KG1 (cell line): ENCODE data around the gene TAPBPL.
"Not testable (repeated sequence)": the region's sequence is repeated elsewhere in the genome, so short reads cannot be mapped to it uniquely, and the experiment has no call there.

Source experiments
- DNase-seq: peaks from one replicate; lab custom pipeline; 2025; lab: John Stamatoyannopoulos, UW

The TAPBPL gene, protein sequence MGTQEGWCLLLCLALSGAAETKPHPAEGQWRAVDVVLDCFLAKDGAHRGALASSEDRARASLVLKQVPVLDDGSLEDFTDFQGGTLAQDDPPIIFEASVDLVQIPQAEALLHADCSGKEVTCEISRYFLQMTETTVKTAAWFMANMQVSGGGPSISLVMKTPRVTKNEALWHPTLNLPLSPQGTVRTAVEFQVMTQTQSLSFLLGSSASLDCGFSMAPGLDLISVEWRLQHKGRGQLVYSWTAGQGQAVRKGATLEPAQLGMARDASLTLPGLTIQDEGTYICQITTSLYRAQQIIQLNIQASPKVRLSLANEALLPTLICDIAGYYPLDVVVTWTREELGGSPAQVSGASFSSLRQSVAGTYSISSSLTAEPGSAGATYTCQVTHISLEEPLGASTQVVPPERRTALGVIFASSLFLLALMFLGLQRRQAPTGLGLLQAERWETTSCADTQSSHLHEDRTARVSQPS

DNA sequence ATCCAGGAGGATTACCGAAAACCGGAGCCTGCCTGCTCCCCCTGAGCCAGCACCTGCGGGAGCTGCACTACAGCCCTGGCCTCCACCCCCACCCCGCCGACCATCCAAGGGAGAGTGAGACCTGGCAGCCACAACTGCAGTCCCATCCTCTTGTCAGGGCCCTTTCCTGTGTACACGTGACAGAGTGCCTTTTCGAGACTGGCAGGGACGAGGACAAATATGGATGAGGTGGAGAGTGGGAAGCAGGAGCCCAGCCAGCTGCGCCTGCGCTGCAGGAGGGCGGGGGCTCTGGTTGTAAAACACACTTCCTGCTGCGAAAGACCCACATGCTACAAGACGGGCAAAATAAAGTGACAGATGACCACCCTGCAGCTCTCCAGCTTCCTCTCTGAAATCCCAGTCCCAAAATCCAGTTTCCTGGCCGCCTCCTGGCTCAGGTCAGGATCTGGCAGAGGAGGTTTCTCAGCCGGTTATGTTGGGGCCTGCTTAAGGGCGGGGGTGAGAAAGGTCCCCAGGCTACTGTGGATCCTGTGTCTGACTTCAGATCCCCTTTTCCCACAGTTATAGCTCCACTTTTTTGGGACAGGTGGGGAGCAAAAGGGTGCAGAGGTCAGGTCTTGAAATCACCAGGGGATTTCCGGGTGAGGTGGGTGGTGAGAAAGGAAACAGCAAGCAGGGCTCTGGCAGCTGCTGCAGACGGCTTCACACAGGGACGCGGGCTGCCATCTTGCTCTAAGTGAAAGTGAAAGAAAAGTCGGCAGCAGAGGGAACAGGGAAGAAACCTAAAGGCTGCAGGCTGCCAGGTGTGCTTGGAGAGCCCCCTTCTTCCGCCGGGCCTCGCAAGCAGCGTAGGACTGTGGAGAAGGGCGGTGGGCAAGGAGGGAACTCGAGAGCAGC lies at the start of gene TAPBPL:
Gene TAPBPL (plus strand): TSS at position 695 of the 897 bp plus-strand sequence. CDS start 207 bp downstream, outside the sequence.
- peak; percentile 53 for DNase-seq

DNA sequence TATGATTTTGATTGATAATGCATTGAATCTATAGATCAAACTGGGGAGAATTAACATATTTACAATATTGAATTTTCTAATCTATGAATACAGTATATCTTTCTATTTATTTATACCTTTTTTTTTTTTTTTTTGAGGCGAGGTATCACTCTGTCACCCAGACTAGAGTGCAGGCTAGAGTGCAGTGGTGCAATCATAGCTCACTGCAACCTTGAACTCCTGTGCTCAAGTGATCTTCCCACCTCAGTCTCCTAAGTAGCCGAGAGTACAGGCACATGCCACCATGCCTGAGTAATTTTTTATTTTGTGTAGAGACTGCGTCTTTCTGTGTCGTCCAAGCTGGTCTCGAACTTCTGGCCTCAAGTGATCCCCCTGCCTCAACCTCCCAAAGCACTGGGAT lies 47.5 kb upstream of the TAPBPL start:
- DNase-seq: no peak

DNA sequence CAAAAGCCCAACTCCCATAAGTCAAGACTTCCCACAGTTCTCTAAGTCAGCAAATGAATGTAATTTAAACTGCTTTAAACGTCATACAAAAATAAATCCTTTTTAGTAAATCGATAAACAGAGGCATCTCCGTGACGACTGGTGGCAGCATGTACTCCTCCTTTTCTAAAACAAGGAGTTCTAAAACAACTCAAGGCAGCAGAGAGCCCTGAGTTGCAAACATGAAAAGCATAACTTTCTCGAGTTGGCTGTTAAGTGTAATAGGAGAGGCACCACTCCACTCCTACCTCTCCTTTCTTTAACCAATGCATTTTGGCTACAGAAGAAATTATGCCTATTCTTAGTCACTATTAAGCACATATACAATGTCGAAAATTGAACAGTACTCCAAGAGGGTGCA lies 45.9 kb upstream of the TAPBPL start:
- no peak for DNase-seq

DNA sequence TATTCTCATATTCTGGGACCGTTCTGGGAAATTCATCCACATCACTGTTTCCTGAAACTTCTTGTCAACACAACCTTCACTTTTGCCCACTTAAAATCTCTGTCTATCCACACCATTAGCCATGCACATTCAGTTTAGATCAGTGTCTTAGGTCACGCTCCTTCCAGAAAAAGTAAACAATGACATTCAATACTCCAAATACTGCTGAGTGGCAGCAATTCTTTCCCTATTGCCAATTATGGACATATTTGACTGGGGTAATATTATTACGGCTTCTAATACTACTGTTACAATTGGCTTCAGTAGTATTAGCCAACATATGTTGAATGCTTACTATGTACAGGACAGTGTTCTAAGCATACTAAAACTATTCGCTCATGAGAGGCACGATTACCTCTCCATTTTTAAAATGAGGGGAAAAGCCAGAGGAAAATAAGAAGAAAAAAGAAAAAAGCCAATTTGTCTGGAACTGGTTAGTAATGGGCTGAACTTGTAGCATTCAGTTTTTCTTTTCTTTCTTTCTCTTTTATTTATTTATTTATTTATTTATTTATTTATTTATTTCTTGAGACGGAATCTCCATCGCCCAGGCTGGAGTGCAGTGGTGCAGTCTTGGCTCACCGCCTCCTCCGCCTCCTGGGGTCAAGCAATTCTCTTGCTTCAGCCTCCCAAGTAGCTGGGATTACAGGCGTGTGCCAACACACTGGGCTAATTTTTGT lies 44.4 kb upstream of the TAPBPL start:
- no peak for DNase-seq

DNA sequence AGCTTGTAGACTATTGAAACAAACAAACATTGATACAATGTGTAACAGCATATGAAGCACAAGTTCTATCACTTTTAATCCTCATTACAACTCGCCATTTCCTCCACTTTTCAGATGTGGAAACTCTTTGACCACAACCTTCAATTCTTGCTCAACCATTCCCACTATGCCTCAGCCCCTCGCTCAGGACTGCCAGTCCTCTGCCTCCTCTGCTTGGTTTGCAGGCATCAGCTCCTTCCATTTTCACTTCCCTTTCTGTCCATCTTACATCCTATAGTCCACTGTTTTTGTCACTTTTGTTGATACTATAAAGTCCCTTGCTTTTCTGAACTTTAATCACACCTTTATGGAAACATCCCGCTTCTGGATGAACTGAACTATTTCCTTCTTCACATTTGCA lies 35.2 kb upstream of the TAPBPL start:
- DNase-seq: no peak

DNA sequence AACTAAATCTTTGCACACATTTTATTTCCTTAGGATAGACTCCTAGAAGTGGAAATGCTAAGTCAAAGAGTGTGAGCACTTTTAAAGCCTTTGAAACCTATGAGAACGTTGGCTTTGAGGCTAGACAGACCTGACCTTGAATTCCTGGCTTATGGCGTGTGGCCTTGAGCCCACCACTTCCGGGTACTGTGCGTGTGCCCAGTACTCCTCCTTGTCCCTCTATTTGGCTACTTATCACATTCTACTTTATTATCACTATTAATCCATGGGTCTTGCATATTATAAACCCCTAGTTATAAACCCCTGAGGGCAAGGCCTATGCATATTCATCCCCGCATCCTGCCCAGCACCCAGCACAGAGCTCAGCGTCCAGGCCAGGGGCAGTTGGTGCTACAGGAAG lies 33.0 kb upstream of the TAPBPL start:
- DNase-seq: no peak

DNA sequence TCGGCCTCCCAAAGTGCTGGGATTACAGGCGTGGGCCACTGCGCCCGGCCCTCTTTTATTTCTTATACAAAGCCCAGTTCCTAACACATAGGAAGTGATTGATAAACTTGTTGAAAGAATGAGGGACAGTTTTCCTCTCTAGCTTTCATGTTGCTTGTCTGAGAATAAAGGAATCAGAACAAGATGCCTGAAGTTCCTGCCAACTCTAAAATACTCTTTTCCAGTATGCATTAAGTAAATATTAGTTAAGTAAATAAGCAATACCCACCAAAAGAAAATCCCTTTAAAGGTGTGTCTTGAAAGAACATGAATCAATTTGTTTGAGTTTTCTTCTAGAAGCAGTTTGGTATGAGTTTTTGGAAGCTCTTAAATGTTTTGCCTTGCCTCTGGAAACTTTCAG lies 31.5 kb upstream of the TAPBPL start:
- DNase-seq: no peak

DNA sequence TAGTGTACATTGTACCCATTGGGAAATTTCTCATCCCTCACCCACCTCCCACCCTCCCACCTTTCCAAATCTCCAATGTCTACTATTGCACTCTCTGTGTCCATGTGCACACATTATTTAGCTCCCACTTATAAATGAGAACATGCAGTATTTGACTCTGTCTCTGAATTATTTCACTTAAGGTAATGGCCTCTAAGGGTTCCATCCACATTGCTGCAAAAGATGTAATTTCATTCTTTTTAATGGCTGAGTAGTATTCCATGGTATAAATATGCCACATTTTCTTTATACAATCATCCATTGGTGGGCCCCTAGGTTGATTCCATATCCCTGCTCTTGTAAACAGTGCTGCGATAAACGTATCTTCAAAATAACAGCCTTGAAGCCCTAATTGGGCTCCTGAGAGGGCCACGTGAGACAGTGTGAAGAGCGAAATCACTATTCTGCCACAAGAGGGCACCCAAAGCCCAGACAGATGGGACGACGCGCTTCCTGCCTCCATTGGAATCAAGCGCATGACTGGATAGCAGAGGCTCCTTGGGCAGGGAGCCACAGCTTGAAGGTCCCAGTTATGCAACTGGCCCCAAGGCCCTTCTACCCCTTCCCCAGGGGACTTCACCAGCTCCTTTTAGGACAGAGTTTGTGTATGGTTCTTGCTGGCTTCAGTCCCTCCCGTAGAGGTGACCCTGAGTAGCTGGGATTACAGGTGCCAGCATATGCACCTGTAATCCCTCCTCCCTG lies 28.4 kb upstream of the TAPBPL start:
- peak; percentile 93 for DNase-seq

DNA sequence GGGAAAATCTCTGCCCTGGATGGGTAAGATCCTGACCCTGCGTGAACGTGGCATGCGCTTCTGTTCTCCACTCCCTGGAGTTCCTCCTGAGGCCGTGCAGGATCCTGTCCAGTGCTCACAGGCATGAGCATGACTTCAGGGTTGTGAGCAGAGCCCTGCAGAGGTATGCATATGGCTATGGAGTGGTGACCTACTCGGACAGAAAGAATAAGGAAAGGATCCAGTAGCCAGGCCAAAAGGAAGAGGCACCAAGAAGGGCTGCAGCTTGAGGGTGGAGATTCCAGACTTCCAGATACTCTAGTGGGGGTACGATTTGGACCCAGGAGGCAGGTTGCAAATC lies 27.9 kb upstream of the TAPBPL start:
- no peak for DNase-seq

DNA sequence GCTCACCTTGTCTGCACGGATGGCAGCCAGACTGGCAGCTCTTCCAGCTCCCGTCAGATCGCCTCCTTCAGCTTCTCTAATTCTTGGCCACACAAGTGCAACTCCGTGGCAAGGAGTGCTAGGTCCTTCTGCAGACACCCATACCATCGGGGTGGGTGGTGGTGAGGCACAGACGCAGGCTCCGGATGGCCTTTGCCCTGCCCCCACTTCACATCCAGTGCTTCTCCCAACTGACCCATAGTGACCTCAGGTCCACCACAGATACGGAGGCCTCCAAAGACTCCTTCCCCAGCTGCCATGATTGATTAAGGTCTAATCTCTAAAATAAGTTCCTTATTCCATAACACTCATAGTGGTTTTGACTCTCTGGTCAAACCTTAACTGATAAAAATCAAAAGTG lies 27.0 kb upstream of the TAPBPL start:
- no peak for DNase-seq

DNA sequence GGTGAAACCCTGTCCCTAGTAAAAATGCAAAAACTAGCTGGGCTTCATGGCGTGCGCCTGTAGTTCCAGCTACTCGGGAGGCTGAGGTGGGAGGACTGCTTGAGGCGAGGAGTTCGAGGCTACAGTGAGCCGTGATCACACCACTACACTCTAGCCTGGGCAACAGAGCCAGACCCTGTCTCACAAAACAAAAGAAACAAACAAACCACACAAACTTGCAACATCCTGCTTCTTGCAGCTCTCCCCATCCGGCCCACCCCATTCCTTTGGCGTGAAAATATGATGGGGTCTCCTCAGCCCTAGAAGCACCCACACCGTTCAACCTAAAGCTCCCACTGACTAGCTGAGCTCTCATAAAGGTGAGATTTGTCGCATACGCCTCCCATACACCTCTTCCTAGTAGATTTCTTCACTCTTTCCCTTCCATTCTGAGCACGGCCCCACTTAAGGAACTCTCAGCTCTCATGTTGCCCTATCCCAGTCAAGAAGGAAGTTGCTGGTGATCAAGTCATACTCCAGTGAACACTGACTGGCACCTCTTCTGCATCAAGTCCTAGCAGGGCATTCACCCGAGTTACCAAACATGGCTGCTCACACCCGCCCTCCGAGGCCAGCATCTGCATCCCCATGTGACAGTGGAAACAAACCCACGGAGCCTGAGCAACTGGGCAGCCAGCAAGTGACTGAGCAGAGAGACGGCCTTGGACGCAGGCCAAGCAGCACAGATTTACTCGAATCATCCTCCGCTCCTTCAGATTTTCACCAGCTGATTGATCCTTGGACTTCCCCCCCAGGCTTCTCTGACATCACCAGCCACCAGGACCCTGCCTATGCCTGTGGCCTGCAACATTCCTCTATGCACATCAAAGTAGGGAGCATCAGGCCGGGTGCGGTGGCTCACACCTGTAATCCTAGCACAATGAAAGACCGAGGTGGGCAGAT lies 26.0 kb upstream of the TAPBPL start:
- DNase-seq: no peak

DNA sequence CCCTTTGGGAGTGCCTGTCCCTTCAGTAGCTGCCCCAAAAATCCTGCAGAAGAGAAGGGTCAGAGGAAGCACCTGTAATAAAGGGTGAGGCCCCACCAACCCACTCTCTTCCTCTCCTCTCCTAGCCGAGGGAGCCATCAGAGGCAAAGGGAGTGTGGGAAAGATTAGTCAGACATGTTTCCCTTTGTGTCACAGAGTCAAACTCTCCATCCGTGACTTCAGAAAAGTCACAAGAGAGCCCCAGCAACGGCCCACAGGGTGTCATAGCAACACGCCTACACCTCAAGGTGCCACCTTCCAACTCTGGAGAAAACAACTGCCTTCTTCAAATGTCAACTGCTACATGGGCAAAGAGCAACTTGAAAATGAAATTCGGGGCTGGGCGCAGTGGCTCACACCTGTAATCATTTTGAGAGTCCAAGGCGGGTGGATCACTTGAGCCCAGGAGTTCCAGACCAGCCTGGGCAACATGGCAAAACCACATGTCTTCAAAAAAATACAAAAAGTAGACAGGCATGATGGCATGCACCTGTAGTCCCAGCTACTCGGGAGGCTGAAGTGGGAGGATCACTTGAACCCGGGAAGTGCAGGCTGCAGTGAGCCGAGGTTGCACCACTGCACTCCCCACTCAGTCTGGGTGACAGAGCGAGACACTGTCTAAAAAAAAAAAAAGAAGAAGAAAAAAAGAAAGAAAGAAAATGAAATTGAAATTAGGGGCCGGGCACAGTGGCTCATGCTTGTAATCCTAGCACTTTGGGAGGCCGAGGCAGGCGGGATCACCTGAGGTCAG lies 24.8 kb upstream of the TAPBPL start:
- no peak for DNase-seq

DNA sequence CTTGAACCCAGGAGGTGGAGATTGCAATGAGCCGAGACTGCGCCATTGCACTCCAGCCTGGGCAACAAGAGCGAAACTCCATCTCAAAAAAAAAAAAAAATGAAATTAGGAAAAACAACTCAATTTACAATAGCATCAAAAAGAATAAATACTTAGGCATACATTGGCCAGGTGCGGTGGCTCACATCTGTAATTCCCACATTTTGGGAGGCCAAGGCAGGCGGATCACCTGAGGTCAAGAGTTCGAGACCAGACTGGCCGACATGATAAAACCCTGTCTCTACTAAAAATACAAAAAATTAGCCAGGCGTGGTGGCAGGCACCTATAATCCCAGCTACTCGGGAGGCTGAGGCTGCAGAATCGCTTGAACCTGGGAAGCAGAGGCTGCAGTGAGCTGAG lies 24.0 kb upstream of the TAPBPL start:
- DNase-seq: not testable (repeated sequence)

DNA sequence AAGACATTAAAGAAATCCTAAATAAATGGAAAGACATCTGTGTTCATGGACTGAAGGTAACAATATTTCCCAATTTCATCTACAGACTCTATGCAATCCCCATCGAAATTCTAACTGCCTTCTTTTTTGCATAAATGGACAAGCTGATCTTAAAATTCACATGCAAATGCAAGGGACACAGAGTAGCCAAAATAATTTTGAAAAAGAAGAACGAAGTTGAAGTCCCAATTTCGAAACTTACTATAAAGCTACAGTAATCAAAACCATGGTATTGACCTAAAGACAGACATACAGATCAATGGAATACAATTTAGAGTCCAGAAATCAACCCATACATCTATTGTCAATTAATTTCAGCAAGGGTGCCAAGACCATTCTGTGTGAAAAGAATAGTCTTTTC lies 23.5 kb upstream of the TAPBPL start:
- DNase-seq: no peak

DNA sequence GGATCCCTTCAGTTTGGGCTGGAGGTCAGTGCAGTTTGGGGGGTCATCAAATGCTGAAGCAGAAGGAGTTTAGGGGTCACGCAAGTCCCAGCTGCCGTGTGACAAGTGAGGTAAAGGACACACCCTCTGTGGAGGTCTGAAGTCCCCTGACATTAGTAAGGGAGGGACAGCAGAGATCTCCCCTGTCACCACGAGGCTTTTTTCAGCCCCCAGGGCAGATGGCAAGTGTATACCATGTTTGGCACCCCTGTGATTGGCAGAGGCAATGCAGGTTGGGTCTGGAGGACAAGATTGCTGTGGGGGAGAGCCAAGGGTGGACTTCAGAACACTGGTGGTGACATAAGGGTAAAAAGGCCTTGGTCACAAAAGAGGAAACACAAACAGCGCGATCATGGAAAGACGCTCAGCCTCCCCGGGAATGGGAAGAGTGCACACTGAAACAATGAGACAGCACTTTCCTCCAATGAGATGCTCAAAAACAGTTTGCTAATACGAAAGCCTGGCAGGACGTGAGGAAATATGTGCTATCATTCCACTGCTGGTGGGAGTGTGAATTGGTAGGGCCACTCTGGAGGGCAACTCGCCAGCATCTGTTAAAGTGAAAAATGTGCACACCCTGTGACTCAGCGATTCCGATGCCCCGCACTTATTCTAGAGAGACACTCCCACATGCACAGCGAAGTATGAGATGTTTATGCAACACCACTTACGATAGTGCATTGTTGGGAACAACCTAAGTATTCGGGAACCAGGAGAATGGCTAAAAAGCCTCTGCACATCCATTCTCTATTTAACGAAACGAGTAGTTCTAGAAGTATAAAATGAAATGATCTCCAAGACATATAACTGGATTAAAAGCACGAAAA lies 21.5 kb upstream of the TAPBPL start:
- DNase-seq: no peak

DNA sequence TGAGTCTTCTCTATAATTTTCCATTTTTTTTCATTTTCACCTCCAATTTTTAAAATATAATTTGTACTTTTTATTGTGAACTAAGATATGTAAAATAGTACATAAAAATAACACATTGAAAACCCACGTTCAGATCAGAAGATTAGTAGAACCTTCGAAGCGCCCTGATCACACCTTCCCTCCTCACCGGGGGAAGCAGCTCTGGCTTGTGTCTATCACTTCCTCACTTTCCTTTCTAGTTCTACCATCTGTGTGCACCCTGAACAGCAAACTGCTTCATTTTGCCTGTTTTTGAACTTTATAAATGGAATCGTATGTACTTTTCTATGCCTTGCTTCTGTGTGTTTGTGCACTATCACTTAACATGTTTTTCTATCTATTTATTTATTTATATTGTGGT lies 18.9 kb upstream of the TAPBPL start:
- DNase-seq: no peak

DNA sequence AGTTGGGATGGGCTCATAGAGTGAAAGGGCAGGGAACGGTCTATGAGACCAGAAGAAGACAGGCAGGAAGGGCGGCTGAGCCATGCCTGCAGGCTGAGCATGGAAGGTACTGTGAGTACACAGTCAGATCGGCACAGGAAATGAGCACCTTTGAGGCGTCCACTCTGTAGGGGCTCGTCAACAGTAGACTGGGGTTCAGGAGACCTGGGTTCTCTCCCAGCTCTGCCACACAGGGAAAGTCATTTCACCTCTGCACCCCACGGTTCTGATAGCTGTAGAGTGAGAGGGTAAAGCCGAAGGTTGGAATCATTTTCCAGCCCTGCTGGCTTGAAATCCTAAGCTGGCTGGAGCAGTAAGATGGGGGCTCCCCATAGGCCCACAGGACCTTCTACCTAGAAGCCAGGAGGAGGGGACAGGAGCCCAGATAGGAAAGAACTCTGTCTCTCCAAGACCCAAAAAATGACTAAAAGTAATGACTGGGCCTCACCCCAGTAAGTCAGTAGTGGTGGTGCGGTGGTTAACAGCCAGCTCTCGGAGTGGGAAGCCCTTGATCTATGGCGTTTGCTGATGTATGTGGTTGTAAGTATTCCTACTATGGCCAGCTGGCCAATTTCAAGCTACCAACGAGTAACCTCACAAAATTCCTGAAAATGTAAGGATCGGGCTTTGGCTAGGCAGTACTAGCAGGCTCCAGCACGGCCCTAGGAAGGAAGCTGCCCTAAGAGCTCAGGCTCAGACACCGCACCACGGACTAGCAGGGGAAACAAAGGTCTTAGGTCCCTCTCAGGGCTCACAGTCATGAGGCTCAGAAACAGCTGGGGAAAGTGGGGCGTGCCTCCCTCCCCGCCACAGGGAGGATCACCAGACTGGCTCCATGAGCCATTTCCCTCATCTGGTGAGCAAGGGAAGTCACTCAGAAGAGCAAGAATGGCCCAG lies 17.4 kb upstream of the TAPBPL start:
- no peak for DNase-seq
